Gastrocnemius medialis (tissue), 4 donors: Measurements from ENCODE around the gene TCERG1L. TPM values are rescaled to one million over a fixed set of nuclear protein-coding genes. Genes with fewer than 3 reads are reported as not detected.

ENCODE experiments used
- ATAC-seq, 2 donors: fragments of 150-250 bp; one replicate each; pipeline ENCODE4 v1.9.1; 2016
- DNase-seq, 2 donors: peaks; one replicate each; pipeline ENCODE4 v3.0.0-alpha.2; 2019
- H3K27ac ChIP-seq, 4 donors: fragments of 200-600 bp; sonication (generic); 1 replicate in 1 of 4; 2 replicates in 3 of 4; pipeline ENCODE4 v1.5.1; 2016 to 2018; ENCODE audit warnings: mild to moderate bottlenecking in 2 of 4, moderate library complexity in 1 of 4
- H3K27me3 ChIP-seq, 3 donors: fragments of 200-600 bp; sonication (generic) in 2 of 3; 1 replicate in 1 of 3; 2 replicates in 2 of 3; pipeline versions ENCODE4 v1.5.1 to v1.6.0; 2016 to 2019; ENCODE audit warnings: mild to moderate bottlenecking in 1 of 3, moderate library complexity in 1 of 3
- H3K36me3 ChIP-seq, 2 donors: fragments of 200-600 bp; sonication (generic) in 1 of 2; one replicate each; pipeline ENCODE4 v1.5.1; 2017 to 2018
- H3K4me1 ChIP-seq, 2 donors: fragments of 200-600 bp; sonication (generic) in 1 of 2; one replicate each; pipeline ENCODE4 v1.5.1; 2016 to 2017; ENCODE audit warnings: mild to moderate bottlenecking in 2 of 2
- H3K4me3 ChIP-seq, 4 donors: fragments of 200-600 bp; sonication (generic) in 3 of 4; 1 replicate in 1 of 4; 2 replicates in 3 of 4; pipeline ENCODE4 v1.5.1; 2016 to 2019; ENCODE audit warnings: mild to moderate bottlenecking in 2 of 4
- H3K9me3 ChIP-seq, 3 donors: fragments of 200-600 bp; sonication (generic) in 2 of 3; 1 replicate in 1 of 3; 2 replicates in 2 of 3; pipeline ENCODE4 v1.5.1; 2016 to 2019
- POLR2A ChIP-seq, 2 donors: fragments of 450-650 bp; IDR thresholded peaks; one replicate each; pipeline ENCODE4 v1.6.1; 2017; ENCODE audit warnings: antibody characterized with exemption in 2 of 2, mild to moderate bottlenecking in 2 of 2, moderate library complexity in 2 of 2
- in situ Hi-C, 4 donors: fragments of 200-750 bp; cut with MboI; loops; one replicate each; pipeline versions ENCODE4 v1.15.0 to v1.8.0; 2017; ENCODE audit warnings: low sequenced_read_pairs in 4 of 4
- intact Hi-C: fragments of 100-400 bp; cut with DNase I; formaldehyde crosslinking; loops from one replicate; pipeline ENCODE4 v1.15.1; 2023; ENCODE audit warnings: low total_unique reads
- total RNA-seq, 4 donors: library from RNA; depleted of rRNA; stranded (reverse); fragments of >200 nt; gene quantifications; one replicate each; pipeline versions ENCODE4 v1.1.0 to v1.2.3, GENCODE V29; 2016
- TF ChIP-seq, protein P1 (sequence below), 5 experiments: fragments of 450-650 bp in 3 of 5; fragments of 200-600 bp in 2 of 5; sonication (generic) in 2 of 5; IDR thresholded peaks in 4 of 5; conservative IDR thresholded peaks in 1 of 5; 1 replicate in 4 of 5; 2 replicates in 1 of 5; pipeline ENCODE4 v1.5.1; 2016 to 2019; ENCODE audit warnings: antibody characterized with exemption in 5 of 5, mild to moderate bottlenecking in 3 of 5, moderate library complexity in 3 of 5

The TCERG1L gene
- total RNA-seq, 4 donors from 2014 or later, result not detected

GRCh38 chr10:131148270-131148669 lies 163.3 kb downstream of the TCERG1L start:
- in situ Hi-C loops, result no loop called here
- Histone ChIP-seq H3K4me3 (no peak overlapping the region), H3K27me3 (peaks cover 0 to 7% (median 3%) of the 10 kb centered on the region in 3 donors), H3K9me3 (no peaks in the 10 kb centered on the region), H3K27ac (no peak overlapping the region), H3K36me3 (no peaks in the 10 kb centered on the region), H3K4me1 (peaks cover 0 to 4% of the 10 kb centered on the region in 2 donors)
- intact Hi-C loops, result no loop called here
- no peak for TF ChIP-seq POLR2A (IDR thresholded peaks at IDR 0.05)
- TF ChIP-seq, protein P1, sequence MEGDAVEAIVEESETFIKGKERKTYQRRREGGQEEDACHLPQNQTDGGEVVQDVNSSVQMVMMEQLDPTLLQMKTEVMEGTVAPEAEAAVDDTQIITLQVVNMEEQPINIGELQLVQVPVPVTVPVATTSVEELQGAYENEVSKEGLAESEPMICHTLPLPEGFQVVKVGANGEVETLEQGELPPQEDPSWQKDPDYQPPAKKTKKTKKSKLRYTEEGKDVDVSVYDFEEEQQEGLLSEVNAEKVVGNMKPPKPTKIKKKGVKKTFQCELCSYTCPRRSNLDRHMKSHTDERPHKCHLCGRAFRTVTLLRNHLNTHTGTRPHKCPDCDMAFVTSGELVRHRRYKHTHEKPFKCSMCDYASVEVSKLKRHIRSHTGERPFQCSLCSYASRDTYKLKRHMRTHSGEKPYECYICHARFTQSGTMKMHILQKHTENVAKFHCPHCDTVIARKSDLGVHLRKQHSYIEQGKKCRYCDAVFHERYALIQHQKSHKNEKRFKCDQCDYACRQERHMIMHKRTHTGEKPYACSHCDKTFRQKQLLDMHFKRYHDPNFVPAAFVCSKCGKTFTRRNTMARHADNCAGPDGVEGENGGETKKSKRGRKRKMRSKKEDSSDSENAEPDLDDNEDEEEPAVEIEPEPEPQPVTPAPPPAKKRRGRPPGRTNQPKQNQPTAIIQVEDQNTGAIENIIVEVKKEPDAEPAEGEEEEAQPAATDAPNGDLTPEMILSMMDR (IDR thresholded peaks at IDR 0.05 in 4 of 5, conservative IDR thresholded peaks at IDR 0.05 in 1 of 5), result no peak
- DNase-seq, result no peak
- ATAC-seq, result no peak

DNA sequence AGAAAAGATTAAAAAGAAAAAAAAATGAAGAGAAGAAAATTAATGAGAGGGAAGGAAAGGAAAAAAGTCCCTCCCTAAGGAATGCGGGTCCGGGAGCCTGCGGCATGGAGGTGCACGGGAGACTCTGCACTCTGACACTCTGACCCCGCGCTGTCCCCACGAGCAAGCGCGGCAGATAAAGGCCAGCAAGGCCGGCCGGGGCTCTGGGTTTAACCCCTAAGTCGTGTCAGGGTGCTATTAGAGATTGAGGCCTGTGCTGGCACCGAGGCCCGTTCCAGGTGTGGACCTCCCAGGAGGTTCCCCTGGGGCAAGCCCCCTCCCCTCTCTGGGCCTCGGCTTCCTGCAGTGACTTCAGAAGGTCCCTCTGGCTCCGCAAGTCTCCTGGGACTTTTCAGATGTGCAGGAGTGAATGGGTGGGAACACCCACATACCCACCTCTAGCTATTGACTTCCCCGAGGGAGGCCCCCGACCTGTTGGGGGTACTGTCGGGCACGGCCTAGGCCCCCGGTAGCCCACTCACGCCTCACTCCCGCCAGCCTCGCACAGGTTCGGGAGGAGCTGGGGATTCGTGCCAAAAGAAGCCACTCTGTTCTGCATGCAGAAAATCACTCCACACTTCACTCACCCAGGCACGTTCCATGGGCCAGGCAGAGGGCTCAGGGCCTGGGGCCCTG lies 164.1 kb downstream of the TCERG1L start:
- no peak for DNase-seq
- Histone ChIP-seq H3K27ac (no peak overlapping the region), H3K4me1 (peaks cover 0 to 4% of the 10 kb centered on the region in 2 donors), H3K9me3 (no peaks in the 10 kb centered on the region), H3K4me3 (no peak overlapping the region), H3K36me3 (no peaks in the 10 kb centered on the region), H3K27me3 (peaks cover 0 to 7% (median 3%) of the 10 kb centered on the region in 3 donors)
- in situ Hi-C loops, result no loop called here
- no peak for ATAC-seq
- TF ChIP-seq, protein P1 (IDR thresholded peaks at IDR 0.05 in 4 of 5, conservative IDR thresholded peaks at IDR 0.05 in 1 of 5), result no peak
- TF ChIP-seq POLR2A (IDR thresholded peaks at IDR 0.05), result no peak
- intact Hi-C loops, result no loop called here

- TF ChIP-seq, protein P1 (IDR thresholded peaks at IDR 0.05 in 4 of 5, conservative IDR thresholded peaks at IDR 0.05 in 1 of 5), result no peak
- TF ChIP-seq POLR2A (IDR thresholded peaks at IDR 0.05), result no peak
- no peak overlapping the region for H3K27ac ChIP-seq
- H3K36me3 ChIP-seq, result no peaks in the 10 kb centered on the region
- ATAC-seq (no peak), DNase-seq (no peak)
- intact Hi-C loops (no loop called here), in situ Hi-C loops (no loop called here)
- no peak overlapping the region for H3K4me3 ChIP-seq
- H3K27me3 ChIP-seq, result peaks cover 0 to 7% (median 3%) of the 10 kb centered on the region in 3 donors
- no peaks in the 10 kb centered on the region for H3K9me3 ChIP-seq
- peaks cover 0 to 4% of the 10 kb centered on the region in 2 donors for H3K4me1 ChIP-seq
Observed at GRCh38 chr10:131146790-131147189, 164.7 kb downstream of the TCERG1L start.

DNA sequence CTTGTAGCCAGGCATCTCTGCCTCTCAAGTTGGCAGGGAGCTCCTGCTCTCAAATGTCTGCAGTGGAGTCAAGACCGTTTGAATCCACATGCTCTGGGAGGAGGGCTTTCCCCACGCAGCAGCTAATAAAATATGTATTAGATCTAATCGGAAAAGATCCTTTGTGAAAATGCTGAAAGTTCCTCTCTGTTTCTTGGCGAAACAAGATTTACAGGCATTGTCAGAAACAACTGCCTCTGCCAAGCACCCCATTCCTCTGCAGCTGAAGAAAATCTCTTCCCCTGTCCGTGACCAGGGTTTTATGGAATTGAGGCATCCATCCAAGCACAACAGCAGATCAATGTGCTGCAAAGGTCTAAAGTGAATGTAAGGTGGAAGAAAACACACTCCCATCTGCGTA lies 165.8 kb downstream of the TCERG1L start:
- peaks cover 0 to 7% (median 3%) of the 10 kb centered on the region in 3 donors for H3K27me3 ChIP-seq
- no peak for ATAC-seq
- H3K27ac ChIP-seq, result no peak overlapping the region
- in situ Hi-C loops, result no loop called here
- TF ChIP-seq, protein P1 (IDR thresholded peaks at IDR 0.05 in 4 of 5, conservative IDR thresholded peaks at IDR 0.05 in 1 of 5), result no peak
- TF ChIP-seq POLR2A (IDR thresholded peaks at IDR 0.05), result no peak
- no peaks in the 10 kb centered on the region for H3K9me3 ChIP-seq
- peaks cover 0 to 4% of the 10 kb centered on the region in 2 donors for H3K4me1 ChIP-seq
- H3K4me3 ChIP-seq, result no peak overlapping the region
- intact Hi-C loops, result no loop called here
- no peak for DNase-seq
- H3K36me3 ChIP-seq, result no peaks in the 10 kb centered on the region
